GM12874 (cell line): ENCODE results near the gene FOSL2.

Source experiments
- CTCF ChIP-seq: IDR thresholded peaks from 2 replicates; pipeline ENCODE4 v1.5.1; 2011; ENCODE audit warnings: low read depth, mild to moderate bottlenecking, control low read depth, low read length, moderate library complexity; ENCODE audit not compliant: insufficient read depth

The FOSL2 gene

GRCh38 chr2:28358668-28359201, 33.9 kb upstream of the FOSL2 start:
- no peak for TF ChIP-seq CTCF

GRCh38 chr2:28359222-28360057, 33.2 kb upstream of the FOSL2 start:
- TF ChIP-seq CTCF = no peak

- TF ChIP-seq CTCF = no peak
Measured at GRCh38 chr2:28360058-28360717, 32.5 kb upstream of the FOSL2 start.

- TF ChIP-seq CTCF = no peak
Measured at GRCh38 chr2:28360718-28361293, 31.9 kb upstream of the FOSL2 start.

- TF ChIP-seq CTCF = no peak
Measured at GRCh38 chr2:28361991-28362710, 30.5 kb upstream of the FOSL2 start.

- TF ChIP-seq CTCF = no peak
Measured at GRCh38 chr2:28362991-28363521, 29.6 kb upstream of the FOSL2 start.
